Upper lobe of left lung (tissue), 6 donors: ENCODE results near the gene OTUD1. TPM values are rescaled to one million over a fixed set of nuclear protein-coding genes. Genes with fewer than 3 reads are reported as not detected.

Experiments
- ATAC-seq, 2 donors: fragments of 200-7000 bp; cut with Tn5 transposase; one replicate each; pipeline ENCODE4 v1.9.1; 2022; ENCODE audit warnings: mild to moderate bottlenecking in 2 of 2, moderate library complexity in 2 of 2; ENCODE audit not compliant: low FRiP score in 2 of 2
- DNase-seq, 2 donors: peaks; one replicate each; pipeline ENCODE4 v3.0.0-alpha.2; 2019 to 2020
- H3K27ac ChIP-seq, 4 donors: fragments of 200-600 bp; sonication (generic); one replicate each; pipeline ENCODE4 v1.5.1; 2016 to 2019
- H3K27me3 ChIP-seq, 4 donors: fragments of 200-600 bp; sonication (generic); one replicate each; pipeline ENCODE4 v1.5.1; 2017 to 2019
- H3K36me3 ChIP-seq, 4 donors: fragments of 200-600 bp; sonication (generic); one replicate each; pipeline ENCODE4 v1.5.1; 2016 to 2019
- H3K4me1 ChIP-seq, 4 donors: fragments of 200-600 bp; sonication (generic); one replicate each; pipeline ENCODE4 v1.5.1; 2018 to 2019
- H3K4me3 ChIP-seq, 4 donors: fragments of 200-600 bp; sonication (generic); one replicate each; pipeline ENCODE4 v1.5.1; 2017 to 2019; ENCODE audit warnings: mild to moderate bottlenecking in 2 of 4, moderate library complexity in 1 of 4
- H3K9me3 ChIP-seq, 4 donors: fragments of 200-600 bp; sonication (generic); one replicate each; pipeline ENCODE4 v1.5.1; 2018 to 2019
- EP300 ChIP-seq, 4 donors: sonication (generic); formaldehyde crosslinking; IDR thresholded peaks; one replicate each; pipeline ENCODE4 v1.5.1; 2017; ENCODE audit warnings: antibody characterized with exemption in 4 of 4, control low read depth in 2 of 4
- POLR2A ChIP-seq, 4 donors: fragments of 450-650 bp; IDR thresholded peaks; one replicate each; pipeline ENCODE4 v1.5.1; 2016 to 2017; ENCODE audit warnings: antibody characterized with exemption in 4 of 4, mild to moderate bottlenecking in 2 of 4
- POLR2AphosphoS5 ChIP-seq, 2 donors: sonication (generic); formaldehyde crosslinking; IDR thresholded peaks; one replicate each; pipeline ENCODE4 v1.5.1; 2017; ENCODE audit warnings: antibody characterized with exemption in 2 of 2
- WGBS, 2 donors: methylation state at CpG; one replicate each; pipeline ENCODE4 v1.1.5; 2017 to 2018; 5-methylcytosine and 5-hydroxymethylcytosine counted together
- total RNA-seq, 6 donors: library from RNA; depleted of rRNA in 4 of 6; stranded (reverse); fragments of >200 nt in 4 of 6; gene quantifications; one replicate each; pipeline versions ENCODE4 v1.1.0 to v1.2.1, GENCODE V29; 2016 to 2021
- TF ChIP-seq, protein P1 (sequence below), 6 experiments: fragments of 450-650 bp in 4 of 6; fragments of 200-600 bp in 2 of 6; sonication (generic) in 2 of 6; IDR thresholded peaks; one replicate each; pipeline ENCODE4 v1.5.1; 2016 to 2019; ENCODE audit warnings: antibody characterized with exemption in 6 of 6
- donor health status: DM: no; HTN: no; CAD: no; lungs with moderate emphysema.
- donor health status: DM: no; HTN: yes; CAD: no; lungs with severe emphysema.

The OTUD1 gene
- total RNA-seq, 6 donors from 2014 or later = 12.6 to 46.1 (median 35.3) TPM

DNA sequence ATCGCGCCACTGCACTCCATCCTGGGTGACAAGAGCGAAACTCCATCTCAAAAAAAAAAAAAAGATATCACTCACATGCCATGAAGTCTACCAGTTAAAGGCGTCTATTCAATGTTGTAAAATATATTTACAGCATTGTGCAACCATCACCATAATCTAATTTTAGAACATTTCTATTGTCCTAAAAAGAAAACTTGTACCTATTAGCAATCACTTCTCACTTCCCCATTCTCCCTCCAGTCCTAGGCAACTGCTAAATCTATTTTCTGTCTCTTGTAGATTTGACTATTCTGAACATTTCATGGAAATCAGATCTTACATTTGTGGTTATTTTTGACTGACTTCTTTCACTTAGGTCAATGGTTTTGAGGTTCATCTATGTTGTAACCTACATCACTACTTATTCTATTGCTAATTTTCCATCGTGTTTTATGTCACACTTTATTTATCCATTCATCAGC, 25.2 kb upstream of the OTUD1 start:
- no peaks in the 10 kb centered on the region for H3K27me3 ChIP-seq
- no peaks in the 10 kb centered on the region for H3K9me3 ChIP-seq
- H3K4me1 ChIP-seq = no peaks in the 10 kb centered on the region
- no peak overlapping the region for H3K27ac ChIP-seq
- 67 to 78% methylated on average over 5 of the region's 5 CpGs for WGBS, 2 donors
- no peak overlapping the region for H3K4me3 ChIP-seq
- TF ChIP-seq, protein P1, sequence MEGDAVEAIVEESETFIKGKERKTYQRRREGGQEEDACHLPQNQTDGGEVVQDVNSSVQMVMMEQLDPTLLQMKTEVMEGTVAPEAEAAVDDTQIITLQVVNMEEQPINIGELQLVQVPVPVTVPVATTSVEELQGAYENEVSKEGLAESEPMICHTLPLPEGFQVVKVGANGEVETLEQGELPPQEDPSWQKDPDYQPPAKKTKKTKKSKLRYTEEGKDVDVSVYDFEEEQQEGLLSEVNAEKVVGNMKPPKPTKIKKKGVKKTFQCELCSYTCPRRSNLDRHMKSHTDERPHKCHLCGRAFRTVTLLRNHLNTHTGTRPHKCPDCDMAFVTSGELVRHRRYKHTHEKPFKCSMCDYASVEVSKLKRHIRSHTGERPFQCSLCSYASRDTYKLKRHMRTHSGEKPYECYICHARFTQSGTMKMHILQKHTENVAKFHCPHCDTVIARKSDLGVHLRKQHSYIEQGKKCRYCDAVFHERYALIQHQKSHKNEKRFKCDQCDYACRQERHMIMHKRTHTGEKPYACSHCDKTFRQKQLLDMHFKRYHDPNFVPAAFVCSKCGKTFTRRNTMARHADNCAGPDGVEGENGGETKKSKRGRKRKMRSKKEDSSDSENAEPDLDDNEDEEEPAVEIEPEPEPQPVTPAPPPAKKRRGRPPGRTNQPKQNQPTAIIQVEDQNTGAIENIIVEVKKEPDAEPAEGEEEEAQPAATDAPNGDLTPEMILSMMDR (IDR thresholded peaks at IDR 0.05) = no peak
- no peak for TF ChIP-seq EP300 (IDR thresholded peaks at IDR 0.05)
- peak; percentile 22 to 71 for ATAC-seq
- no peak for DNase-seq
- H3K36me3 ChIP-seq = no peaks in the 10 kb centered on the region

GRCh38 chr10:23414658-23415057, 24.2 kb upstream of the OTUD1 start:
- 88 to 89% methylated on average over 2 of the region's 2 CpGs for WGBS, 2 donors
- no peaks in the 10 kb centered on the region for H3K9me3 ChIP-seq
- DNase-seq = no peak
- TF ChIP-seq, protein P1 (IDR thresholded peaks at IDR 0.05) = no peak
- TF ChIP-seq EP300 (IDR thresholded peaks at IDR 0.05) (no peak), POLR2AphosphoS5 (IDR thresholded peaks at IDR 0.05) (no peak), POLR2A (IDR thresholded peaks at IDR 0.05) (no peak)
- no peaks in the 10 kb centered on the region for H3K36me3 ChIP-seq
- no peak overlapping the region for H3K4me3 ChIP-seq
- peaks cover 0 to 3% (median 0%) of the 10 kb centered on the region in 4 donors for H3K4me1 ChIP-seq
- no peak for ATAC-seq
- no peak overlapping the region for H3K27ac ChIP-seq
- no peaks in the 10 kb centered on the region for H3K27me3 ChIP-seq

GRCh38 chr10:23417254-23417653, 21.6 kb upstream of the OTUD1 start:
- no peaks in the 10 kb centered on the region for H3K36me3 ChIP-seq
- ATAC-seq = no peak
- no peak overlapping the region for H3K4me3 ChIP-seq
- peaks cover 0 to 4% (median 1%) of the 10 kb centered on the region in 4 donors for H3K4me1 ChIP-seq
- WGBS, 2 donors = 71 to 78% methylated on average over 1 of the region's 1 CpG
- no peaks in the 10 kb centered on the region for H3K27me3 ChIP-seq
- no peak overlapping the region for H3K27ac ChIP-seq
- no peak for DNase-seq
- H3K9me3 ChIP-seq = no peaks in the 10 kb centered on the region
- no peak for TF ChIP-seq POLR2AphosphoS5 (IDR thresholded peaks at IDR 0.05)

GRCh38 chr10:23418051-23418681, 20.7 kb upstream of the OTUD1 start:
- 79 to 94% methylated on average over 3 of the region's 3 CpGs for WGBS, 2 donors
- H3K27ac ChIP-seq = no peak overlapping the region
- H3K9me3 ChIP-seq = no peaks in the 10 kb centered on the region
- H3K27me3 ChIP-seq = no peaks in the 10 kb centered on the region
- no peaks in the 10 kb centered on the region for H3K36me3 ChIP-seq
- no peak for DNase-seq
- ATAC-seq = no peak
- no peak overlapping the region for H3K4me3 ChIP-seq
- peaks cover 0 to 4% (median 1%) of the 10 kb centered on the region in 4 donors for H3K4me1 ChIP-seq
- no peak for TF ChIP-seq POLR2AphosphoS5 (IDR thresholded peaks at IDR 0.05)

DNA sequence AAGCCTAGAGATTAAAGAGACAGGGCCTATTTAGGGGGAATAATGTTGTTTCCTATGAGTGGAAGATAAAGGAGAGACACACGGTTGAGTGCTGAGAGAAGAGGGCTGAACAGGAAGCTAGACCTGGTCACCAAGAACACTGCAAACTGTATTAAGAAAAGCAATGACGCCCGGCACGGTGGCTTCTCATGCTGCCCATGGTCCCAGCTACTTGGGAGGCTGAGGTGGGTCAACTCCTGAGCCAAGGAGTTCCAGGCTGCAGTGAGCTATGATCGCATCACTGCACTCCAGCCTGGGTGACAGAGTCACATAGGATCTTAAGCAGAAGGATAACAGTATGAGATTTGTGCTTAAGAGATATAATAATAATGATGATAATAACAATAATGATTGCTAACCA, 19.7 kb upstream of the OTUD1 start:
- 72 to 74% methylated on average over 5 of the region's 5 CpGs for WGBS, 2 donors
- ATAC-seq = no peak
- no peaks in the 10 kb centered on the region for H3K9me3 ChIP-seq
- H3K4me1 ChIP-seq = peaks cover 0 to 4% (median 1%) of the 10 kb centered on the region in 4 donors
- TF ChIP-seq, protein P1 (IDR thresholded peaks at IDR 0.05) = no peak
- no peak for TF ChIP-seq POLR2A (IDR thresholded peaks at IDR 0.05)
- TF ChIP-seq EP300 (IDR thresholded peaks at IDR 0.05) = no peak
- no peak for TF ChIP-seq POLR2AphosphoS5 (IDR thresholded peaks at IDR 0.05)
- H3K27me3 ChIP-seq = no peaks in the 10 kb centered on the region
- no peak for DNase-seq
- H3K36me3 ChIP-seq = no peaks in the 10 kb centered on the region
- no peak overlapping the region for H3K27ac ChIP-seq
- no peak overlapping the region for H3K4me3 ChIP-seq
